ENCODE data around the gene POLD1.
"Not testable (repeated sequence)": the region's sequence is repeated elsewhere in the genome, so short reads cannot be mapped to it uniquely, and the experiment has no call there.

Gene POLD1

DNA sequence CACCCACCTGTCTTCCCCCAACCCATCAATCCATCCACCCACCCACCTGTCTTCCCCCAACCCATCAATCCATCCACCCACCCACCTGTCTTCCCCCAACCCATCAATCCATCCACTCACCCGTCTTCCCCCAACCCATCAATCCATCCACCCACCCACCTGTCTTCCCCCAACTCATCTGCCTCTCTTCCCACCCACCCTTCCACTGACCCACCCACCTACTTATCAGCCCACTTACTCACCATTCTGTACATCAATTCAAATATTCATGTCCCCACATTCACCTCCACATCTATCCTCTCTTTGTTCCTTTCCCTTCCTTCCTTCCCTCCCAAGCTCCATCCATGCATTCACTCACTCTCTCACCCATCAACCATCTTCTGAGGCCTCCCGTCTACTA is 55.0 kb downstream of the POLD1 start:
- not testable (repeated sequence) for DNase-seq

DNA sequence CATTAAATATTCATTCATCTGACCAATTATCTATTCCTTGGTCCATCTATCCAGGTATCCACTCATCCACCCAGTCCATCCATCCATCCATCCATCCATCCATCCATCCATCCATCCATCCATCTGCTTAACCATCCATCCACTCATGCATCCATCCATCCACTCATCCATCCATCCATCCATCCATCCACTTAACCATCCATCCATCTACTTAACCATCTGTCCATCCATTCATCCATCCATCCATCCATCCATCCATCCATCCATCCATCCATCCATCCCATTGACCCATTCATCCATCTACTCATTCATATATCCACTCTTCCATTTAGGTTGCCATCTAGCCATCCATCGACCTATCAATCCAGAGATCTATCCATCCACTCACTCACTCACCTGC is 59.9 kb downstream of the POLD1 start:
- no peak for DNase-seq

DNA sequence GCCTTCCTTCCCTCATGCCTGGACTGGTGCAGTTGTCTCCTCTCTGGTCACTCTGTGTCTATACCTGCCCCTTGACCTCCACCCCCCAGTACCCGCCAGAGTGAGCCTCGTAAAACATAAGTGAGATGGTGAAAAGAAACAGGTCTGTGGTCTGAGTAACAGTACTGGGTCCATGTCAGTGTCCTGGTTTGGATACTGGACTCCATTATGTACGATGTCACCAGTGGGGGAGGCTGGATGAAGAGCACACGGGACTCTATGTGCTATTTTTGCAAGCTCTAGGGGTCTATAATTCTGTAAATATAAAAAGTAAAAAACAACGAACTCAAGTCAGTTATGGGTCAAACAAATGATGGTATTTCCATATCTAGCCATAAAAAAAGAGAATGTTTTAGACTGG is 62.9 kb downstream of the POLD1 start:
- no peak for DNase-seq

DNA sequence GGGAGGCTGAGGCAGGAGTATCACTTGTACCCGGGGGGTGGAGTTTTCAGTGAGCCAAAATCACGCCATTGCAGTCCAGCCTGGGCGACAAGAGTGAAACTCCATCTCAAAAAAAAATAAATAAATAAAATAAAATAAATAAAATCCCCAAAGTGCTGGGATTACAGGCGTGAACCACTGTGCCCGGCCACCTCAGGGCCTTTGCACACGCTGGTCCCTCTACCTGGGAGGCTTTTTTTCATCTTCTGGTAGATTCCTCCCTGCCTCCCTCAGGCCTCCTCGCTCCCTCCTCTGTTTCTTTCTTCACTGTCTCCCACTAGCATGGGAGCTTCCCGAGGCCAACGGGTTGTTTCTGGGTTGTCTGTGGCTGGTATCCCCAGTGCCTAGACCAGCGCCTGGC is 63.6 kb downstream of the POLD1 start:
- DNase-seq: no peak

DNA sequence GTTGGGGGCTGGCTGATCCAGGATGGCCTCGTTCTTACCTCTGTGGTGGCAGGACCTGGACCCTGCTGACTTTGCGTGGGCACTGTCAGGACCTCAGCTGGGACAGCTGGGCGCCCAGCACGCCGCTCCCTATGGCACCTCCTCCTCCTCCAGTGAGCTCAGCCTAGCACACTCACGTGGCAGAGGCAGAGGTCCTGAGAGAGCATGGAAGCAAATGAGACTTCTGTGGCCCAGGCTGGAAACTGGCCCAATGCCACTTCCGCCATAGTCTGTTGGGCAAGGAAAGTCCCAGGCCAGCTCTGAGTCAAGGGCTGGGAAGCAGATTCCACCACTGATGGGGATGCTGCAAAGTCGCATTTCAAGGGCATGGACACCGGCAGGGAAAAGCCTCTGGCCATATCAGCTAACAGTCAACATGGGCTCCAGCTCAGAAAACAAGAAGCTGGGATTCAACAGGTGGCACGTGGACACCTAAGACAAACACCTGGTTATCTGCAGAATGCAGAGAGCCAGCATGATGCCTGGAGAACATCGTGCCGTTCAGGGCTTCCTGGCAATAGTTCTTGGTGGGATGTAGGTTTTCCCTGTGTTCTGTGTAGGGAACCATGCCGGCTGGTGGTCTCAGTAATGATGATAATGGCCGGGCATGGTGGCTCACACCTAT is 65.2 kb downstream of the POLD1 start:
- no peak for DNase-seq

DNA sequence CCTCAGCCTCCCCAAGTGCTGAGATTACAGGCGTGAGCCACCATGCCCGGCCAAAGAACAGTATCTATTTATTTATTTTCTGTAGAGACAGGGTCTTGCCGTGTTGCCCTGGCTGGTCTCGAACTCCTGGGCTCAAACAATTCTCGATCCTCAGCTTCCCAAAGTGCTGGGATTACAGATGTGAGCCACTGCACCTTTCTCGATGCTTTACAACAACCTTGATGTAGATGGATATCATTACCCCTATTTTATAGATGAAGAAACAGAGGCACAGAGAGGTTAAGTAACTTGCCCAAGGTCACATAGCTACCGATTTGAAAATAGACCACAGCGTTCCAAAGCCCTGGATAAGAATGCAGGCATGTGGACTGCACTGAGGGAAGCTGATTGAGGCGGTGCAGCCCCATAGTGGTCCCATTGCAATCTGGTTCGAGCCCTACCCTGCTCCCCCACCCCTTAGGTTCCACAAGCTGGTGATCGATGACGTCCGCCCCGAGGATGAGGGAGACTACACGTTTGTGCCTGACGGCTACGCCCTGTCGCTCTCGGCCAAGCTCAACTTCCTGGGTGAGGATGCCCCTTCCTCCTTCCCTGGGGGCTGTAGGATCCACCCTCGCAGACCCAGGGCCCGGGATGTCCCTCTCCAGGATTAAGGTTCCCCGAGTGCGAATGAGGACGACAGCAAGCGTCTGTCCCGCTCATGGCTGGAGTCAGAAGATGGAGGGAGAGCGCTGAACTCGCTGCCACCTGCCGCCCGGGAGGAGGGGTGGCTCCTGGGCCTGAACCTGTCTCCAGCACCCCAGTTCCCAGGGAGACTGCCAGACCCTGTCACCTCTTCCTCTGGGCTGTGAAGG is 66.4 kb downstream of the POLD1 start:
- no peak for DNase-seq

DNA sequence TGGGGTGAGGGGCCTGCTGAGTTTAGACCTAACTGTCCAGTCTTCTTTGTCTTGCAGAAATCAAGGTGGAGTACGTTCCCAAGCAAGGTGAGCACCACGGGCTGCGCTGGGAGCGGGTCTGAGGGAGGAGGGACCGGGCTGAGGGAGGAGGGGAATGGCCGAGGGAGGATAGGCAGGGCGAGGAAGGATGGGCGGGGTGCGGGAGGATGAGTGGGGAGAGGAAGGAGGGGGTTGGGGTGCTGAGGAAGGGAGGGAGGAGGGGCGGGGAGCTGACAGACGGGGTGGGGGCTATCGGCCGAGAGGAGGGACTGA is 67.0 kb downstream of the POLD1 start:
- no peak for DNase-seq

DNA sequence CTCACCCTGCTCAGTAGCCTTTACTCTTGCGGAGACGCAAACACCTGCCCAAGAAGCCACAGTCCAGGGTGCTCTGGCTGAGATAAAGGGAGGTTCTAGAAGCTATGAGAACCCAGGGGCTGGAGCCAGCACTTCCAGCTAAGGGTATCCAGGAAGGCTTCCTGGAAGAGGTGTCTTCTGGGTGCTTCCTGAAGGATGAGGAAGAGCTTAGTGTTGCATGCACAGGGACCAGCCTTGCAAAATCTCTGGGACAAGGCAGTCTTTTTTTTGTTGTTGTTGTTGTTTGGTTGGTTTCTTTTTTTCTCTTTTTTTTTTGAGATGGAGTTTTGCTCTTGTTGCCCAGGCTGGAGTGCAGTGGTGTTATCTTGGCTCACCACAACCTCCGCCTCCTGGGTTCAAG is 69.1 kb downstream of the POLD1 start:
- no peak for DNase-seq

DNA sequence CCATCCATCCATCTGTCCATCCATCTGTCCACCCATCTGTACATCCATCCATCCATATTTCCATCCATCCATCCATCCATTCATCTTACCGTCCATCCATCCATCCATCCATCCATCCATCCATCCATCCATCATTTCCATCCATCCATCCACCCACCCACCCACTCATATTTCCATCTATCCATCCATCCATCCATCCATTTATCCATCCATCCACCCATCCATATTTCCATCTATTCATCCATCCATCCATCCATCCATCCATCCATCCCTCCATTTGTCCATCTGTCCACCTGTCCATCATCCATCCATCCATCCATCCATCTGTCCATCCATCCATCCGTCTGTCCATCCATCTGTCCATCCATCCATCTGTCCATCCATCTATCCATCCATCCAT is 71.8 kb downstream of the POLD1 start:
- no peak for DNase-seq

DNA sequence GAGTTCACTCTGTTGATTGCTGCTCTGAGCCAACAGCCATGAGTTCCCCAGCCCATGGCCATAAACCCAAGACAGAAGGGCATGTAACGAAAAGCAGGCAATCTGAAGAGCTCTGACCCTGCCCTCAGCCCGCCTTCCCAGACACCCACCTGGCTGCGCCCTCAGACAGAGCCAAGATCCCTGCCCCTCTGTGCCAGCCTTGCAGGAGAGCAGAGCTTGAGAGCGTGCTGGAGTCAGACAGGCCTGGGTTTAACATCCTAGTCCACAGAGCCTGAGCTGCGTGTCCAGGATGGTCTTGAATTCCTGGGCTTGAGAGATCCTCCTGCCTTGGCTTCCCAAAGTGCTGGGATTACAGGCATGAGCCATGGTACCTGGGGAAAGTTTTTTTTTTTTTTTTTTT is 73.2 kb downstream of the POLD1 start:
- DNase-seq: no peak

DNA sequence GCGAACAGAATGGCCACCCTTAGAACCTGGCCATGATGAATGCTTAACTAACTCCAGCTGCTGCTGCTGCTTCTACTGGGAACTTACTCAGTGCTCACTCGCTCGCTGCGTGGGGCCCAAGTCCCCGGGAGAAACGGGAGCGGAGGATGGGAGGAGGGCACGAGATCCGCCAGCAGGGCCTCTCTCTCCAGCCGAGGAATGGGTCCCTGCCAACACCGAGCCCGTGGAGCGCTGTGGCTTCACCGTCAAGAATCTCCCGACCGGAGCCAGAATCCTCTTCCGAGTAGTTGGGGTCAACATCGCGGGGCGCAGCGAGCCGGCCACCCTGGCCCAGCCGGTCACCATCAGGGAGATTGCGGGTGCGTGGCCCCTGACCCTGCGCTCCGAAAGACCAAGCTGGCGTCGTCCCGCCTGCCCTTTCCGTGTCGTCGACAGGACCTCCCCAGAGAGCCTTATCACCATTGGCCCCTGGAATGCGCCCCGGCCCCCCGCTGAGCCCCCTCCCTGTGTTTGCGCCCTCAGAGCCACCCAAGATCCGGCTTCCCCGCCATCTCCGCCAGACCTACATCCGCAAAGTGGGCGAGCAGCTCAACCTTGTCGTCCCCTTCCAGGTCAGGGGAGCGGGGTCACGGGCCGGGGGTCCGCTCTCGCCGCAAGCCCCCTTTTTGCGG is 74.4 kb downstream of the POLD1 start:
- DNase-seq: no peak

DNA sequence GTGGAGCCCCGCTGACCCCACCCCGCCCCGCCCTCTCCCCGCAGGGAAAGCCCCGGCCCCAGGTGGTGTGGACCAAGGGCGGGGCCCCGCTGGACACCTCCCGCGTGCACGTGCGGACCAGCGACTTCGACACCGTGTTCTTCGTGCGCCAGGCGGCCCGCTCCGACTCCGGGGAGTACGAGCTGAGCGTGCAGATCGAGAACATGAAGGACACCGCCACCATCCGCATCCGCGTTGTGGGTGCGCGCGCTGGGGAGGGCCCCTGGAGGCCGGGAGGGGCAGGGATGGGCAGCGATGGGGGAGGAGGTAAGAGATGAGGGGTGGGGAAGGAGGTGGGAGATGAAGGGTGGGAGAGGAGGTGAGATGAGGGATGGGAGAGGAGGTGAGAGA is 74.9 kb downstream of the POLD1 start:
- DNase-seq: no peak

DNA sequence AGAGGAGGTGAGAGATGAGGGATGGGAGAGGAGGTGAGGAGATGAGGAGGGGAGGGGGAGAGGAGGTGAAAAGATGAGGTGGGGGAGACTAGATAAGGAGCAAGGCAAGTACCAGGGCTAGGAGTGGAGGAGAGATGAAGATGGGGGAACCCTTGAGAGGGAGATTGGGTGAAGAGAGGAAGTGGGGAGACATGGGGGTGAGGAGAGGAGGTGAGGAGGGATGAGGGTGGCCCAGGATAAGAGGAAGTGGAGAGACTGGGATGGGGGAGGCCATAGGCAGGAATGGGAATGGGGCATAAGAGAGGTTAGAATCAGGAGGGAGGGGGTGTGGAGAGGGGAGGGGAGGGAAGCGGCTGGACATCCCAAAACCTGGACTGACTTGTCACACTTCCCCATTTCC is 75.5 kb downstream of the POLD1 start:
- DNase-seq: no peak

DNA sequence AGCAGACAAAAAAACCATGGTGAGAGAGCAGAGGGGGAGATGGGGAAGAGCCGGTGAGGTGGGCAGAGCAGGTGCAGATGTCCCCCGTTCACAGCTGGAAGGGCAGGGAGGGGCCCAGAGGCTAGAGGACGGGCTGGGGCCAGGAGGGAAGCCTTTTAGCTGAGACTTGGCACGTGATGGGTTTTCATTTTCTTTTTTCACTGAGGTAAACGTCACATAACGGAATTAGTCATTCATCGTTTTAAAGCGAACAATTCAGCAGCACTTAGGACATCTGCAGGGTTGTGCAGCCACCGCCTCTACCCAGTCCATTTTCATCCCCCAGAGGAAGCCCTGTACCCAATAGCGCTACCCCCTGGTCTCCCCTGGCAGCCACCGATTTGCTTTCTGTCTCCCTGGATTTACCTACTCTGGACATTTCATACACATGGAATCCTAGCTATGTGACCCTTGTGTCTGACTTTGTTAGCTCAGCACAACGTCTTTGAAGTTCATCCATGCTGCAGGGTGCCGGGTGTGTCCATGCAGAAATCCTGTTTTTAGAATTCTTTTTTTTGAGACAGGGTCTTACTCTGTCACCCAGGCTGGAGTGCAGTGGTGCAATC is 76.1 kb downstream of the POLD1 start:
- DNase-seq: peak in 1 of 2 donors; percentile 55

DNA sequence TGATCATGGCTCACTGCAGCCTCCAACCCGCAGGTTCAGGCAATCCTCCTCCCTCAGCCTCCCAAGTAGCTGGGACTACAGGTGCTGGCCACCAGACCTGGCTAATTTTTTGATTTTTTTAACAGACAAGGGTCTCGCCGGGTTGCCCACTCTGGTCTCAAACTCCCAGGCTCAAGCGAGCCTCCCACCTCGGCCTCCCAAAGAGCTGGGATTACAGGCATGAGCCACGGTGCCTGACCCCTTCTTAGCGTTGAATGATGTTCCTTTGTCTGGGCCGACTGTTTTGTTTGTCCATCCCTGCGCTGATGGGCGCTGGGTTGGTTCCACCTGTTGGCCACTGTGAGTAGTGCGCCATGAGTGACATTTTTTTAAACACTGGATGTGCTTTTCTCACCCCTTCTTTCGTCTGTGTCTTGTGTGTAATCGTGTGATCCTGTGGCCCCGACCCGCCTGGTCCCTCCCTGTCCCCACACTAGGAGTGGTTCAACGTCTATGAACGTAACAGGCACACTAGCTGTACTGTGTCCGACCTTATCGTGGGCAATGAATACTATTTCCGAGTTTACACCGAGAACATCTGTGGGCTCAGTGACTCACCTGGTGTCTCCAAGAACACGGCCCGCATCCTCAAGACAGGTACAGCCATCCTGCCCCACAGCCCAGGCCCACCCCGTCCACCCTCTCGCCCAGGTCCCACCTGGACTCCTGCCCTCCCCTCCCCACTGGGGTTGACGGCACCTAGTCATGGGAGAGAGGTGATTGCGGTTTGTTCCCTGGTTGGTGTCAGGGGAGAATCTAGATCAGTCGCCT is 77.1 kb downstream of the POLD1 start:
- DNase-seq: peak; percentile 72 to 75

DNA sequence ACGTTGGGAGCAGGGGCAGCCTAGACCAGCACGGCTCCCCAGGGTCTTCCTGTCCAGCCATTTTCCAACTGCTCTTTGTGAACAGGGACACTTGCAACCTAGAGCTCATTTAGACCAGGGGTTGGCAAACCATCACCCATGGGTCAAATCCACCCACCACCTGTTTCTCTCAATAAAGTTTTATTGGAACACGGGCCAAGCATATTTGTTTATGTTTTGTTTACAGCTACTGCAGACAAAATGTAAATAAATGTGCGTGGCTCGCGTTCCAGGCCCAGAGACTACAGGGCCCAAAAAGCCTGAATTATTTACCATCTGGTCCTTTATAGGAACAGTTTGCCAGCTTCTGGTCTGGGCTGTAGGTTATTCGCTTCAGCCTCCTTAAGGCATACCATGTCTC is 78.8 kb downstream of the POLD1 start:
- DNase-seq: no peak

DNA sequence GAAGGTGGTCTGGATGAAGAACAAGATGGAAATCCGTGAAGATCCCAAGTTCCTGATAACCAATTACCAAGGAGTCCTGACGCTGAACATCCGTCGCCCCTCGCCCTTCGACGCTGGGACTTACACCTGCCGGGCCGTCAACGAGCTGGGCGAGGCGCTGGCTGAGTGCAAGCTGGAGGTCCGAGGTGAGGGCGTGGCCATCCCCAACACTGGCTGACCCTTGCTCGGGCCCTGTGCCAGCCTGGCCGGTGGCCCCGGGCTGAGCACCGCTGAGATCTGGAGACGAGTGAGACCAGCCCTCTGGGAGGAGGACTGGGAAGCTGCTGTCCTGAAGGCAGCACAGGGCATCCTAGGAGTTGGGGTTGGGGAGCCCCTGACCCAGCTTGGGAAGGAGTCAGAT is 80.2 kb downstream of the POLD1 start:
- no peak for DNase-seq

DNA sequence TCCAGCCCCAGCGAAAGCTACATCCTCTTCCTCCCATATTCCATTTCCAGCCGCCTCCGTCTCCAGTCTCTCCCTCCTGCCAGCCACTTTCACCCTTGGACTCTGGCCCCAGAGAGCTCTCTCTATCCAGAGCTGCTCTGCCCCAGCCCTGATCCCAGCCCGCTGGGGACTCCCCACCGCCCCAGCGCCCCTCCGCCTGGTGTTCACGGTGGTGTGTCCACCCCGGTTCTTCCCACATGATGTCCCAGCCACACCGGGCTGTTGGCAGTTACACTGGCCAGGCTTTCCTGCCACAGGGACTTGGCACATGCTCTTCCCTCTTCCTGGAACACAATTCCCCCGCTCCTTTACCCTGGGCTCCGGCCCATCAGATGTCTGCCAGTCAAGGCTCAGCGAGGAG is 80.9 kb downstream of the POLD1 start:
- DNase-seq: no peak

DNA sequence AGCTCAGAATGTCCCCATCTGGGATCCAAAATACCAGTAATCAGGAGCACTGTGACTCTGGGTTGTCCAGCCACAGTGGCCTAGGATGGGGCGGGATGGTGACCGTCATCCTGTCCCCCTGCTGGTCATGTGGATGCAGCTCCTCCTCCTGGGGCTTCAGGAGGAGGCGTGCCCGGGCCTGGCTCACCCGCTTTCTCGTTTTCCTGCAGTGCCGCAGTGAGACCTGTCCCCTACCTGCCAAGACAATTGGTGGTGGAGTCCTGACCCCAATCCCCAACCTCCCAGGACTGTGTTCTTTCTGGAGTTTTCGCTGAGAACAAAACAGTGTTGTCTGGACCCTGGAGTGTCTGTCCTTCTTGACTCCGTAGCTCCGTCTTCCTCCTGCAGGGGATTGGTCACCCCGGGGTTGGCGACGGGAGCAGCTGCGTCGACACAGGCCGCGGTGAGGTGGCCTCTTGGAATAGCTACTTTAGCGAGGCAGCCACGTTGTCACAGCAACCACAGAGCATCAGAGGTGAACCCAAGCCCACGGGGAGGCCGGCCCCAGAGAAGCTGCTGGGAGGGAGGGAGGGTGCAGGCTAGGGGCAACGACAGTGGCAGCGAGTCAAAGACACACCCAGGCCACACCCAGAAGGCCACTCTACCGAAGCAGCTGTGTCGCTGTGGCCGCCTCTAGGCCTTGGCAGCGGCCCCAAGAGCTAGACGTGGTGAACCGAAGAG is 82.0 kb downstream of the POLD1 start:
- DNase-seq: no peak

DNA sequence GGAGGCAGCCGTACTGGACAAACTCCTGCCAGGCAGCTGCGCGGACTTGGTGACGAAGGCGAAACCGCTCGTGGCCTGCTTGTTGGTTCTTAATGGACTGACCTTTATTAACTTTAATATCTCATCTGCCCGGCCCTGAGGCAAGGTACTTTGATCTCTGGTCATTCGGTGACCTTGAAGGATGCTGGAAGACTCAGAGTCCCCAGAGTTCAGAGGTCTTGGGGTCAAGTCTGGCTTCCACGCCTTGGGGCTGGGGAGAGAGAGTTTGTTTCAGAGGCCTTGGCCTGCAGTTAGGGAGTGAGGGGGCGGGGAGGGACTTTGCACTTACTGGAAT is 82.5 kb downstream of the POLD1 start:
- DNase-seq: no peak

DNA sequence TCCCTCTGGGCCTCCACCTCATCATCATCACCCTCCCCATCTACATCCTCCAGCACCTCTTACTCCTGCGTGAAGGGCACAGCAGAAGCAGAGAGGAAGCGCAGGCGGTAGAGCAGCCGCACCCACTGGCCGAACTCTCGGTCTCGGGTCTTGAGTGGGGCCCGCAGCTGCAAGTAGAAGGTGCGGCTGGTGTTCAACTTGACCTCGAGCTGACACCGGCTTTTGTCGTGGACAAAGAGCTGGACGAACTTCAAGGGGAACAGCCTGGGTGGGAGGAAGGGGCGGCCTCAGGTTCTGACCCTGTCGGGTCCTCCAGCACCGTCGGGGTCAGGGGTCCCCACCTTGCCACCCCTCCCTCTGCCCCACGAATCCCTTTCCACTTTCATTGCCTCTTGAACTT is 83.4 kb downstream of the POLD1 start:
- DNase-seq: no peak

Measured in CD4-positive, alpha-beta T cell treated with Interferon alpha-2 for 1 hour (primary cell).